GM19035 (cell line): Measurements from ENCODE around the gene ZCCHC24.
"Not testable (repeated sequence)": the region's sequence is repeated elsewhere in the genome, so short reads cannot be mapped to it uniquely, and the experiment has no call there.

Experiments used
- ATAC-seq: cut with Tn5 transposase; IDR thresholded peaks from one replicate; pipeline ENCODE4 v1.9.1; 2021; ENCODE audit not compliant: unreplicated experiment

ZCCHC24 gene

DNA sequence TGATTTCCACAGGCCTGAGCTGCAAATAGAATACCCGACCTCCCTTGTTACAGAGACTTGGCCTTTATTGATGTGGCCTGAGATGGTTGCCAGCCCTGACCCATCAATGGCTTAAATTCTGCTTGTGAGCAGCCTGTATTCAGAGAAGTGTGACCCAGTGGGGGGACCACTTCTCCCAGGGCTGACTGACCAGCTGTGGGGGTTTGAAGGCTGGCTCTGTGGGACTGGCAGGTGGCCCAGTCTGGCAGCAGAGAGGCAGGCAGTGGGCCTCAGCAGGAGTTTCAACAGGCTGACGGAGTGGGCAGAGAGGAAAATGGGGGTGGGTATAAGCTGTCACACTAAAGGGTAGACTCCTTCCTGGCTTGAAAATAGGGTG lies 110.3 kb downstream of the ZCCHC24 start:
- no peak for ATAC-seq

DNA sequence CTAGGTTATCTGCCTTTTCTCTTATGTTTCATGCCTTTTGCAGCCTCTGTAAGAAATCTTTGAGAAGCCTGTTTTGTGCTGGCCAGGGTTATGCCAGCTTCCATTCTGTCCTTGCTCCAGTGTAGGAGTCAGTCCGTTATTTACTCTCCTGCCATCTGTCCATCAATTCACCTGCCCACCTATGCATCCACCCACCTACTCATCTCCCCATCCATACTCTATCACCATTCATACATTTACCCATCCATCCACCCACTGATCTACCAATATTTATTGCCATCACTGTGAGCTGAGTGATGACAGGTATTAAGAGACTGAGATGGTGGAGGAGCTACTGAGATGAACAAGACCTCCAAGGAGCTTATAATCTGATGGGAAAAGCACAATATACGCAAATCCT lies 110.9 kb downstream of the ZCCHC24 start:
- ATAC-seq: no peak

DNA sequence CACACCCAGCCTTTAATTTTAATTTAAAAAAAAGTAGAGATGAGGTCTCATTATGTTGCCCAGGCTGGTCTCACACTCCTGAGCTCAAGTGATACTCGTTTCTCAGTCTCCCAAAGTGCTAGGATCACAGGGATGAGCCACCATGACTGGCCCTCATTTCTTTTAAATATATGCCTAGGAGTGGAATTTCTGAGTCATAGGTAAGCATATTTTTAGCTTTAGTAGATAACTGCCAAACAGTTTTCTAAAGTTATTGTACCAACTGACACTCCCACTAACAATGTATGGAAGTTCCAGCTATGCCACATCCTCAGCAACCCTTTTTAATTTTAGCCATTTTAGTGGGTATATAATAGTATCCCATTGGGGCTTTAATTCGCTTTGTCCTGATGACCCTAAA lies 111.9 kb downstream of the ZCCHC24 start:
- ATAC-seq: no peak

DNA sequence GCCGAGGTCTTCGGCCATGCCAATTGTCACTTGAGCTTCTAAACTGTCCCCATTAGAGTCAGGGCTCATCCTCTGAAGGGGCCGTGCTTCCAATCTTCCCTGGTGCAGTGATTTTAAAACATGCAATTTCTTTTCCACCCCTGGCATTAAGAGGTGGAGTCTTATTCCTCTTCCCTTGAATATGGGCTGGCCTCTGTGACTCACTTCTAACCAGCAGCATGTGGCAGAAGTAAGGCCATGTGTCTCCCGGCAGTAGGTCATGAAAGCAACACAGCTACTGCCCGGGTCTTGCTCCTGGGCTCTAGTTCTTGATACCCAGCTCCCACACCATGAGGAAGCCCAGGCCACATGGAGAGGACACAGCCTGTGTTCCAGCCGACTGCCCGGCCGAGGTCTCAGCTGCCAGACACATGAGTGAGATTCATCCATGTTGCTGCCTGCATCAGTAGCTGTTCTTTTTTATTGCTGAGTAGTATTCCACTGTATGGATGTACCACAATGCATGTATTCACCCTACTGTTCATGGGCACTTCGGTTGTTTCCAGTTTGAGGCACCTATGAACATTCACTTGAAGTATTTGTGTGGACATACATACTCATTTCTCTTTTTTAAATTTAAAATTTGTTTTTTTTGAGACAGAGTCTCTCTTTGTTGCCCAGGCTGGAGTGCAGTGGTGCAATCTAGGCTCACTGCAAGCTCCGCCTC lies 112.7 kb downstream of the ZCCHC24 start:
- not testable (repeated sequence) for ATAC-seq
